ENCODE results near the gene OR5I1. TPM values are rescaled to one million over a fixed set of nuclear protein-coding genes. Genes with fewer than 3 reads are reported as not detected.

The OR5I1 gene
- total RNA-seq: not detected in 2 replicates
- long read RNA-seq: 0 reads

- no peak for TF ChIP-seq CTCF (conservative IDR thresholded peaks at IDR 0.05)
- Mint-ChIP-seq H3K36me3 (ENCODE audit: low read depth) (no peaks in the 10 kb centered on the region), H3K4me3 (no peak within 1 kb of the TSS), H3K4me1 (no peaks in the 10 kb centered on the region), H3K27ac (ENCODE audit: unreplicated experiment) (no peak within 1 kb of the TSS), H3K9me3 (no peaks in the 10 kb centered on the region), H3K27me3 (ENCODE audit: low read depth) (peaks cover 16% of the 10 kb centered on the region)
- no peak for DNase-seq (ENCODE audit: low read depth, low spot score)
Measured at GRCh38 chr11:55936300-55936699, at the start of gene OR5I1. Gene OR5I1 (minus strand): TSS chr11:55936400. CDS start chr11:55936400, 0 bp downstream.

GRCh38 chr11:55970935-55971334 lies 34.7 kb upstream of the OR5I1 start:
- no peak for DNase-seq (ENCODE audit: low read depth, low spot score)
- Mint-ChIP-seq H3K27ac (ENCODE audit: unreplicated experiment) (no peak overlapping the region), H3K4me1 (no peaks in the 10 kb centered on the region), H3K27me3 (ENCODE audit: low read depth) (no peaks in the 10 kb centered on the region), H3K9me3 (peaks cover 3% of the 10 kb centered on the region), H3K4me3 (no peak overlapping the region), H3K36me3 (ENCODE audit: low read depth) (no peaks in the 10 kb centered on the region)
- no peak for TF ChIP-seq CTCF (conservative IDR thresholded peaks at IDR 0.05)

GRCh38 chr11:55969845-55970244 lies 33.6 kb upstream of the OR5I1 start, which contains the start of gene OR10AG1:
Gene OR10AG1 (minus strand): TSS chr11:55969945. CDS start chr11:55969907, 38 bp downstream.
- no peaks in the 10 kb centered on the region for H3K36me3 Mint-ChIP-seq (ENCODE audit: low read depth)
- no peak for DNase-seq (ENCODE audit: low read depth, low spot score)
- H3K27ac Mint-ChIP-seq (ENCODE audit: unreplicated experiment): no peak within 1 kb of the TSS
- H3K4me1 Mint-ChIP-seq: no peaks in the 10 kb centered on the region
- H3K27me3 Mint-ChIP-seq (ENCODE audit: low read depth): no peaks in the 10 kb centered on the region
- TF ChIP-seq CTCF (conservative IDR thresholded peaks at IDR 0.05): no peak
- H3K4me3 Mint-ChIP-seq: no peak within 1 kb of the TSS
- H3K9me3 Mint-ChIP-seq: peaks cover 3% of the 10 kb centered on the region

- Mint-ChIP-seq H3K4me1 (no peaks in the 10 kb centered on the region), H3K27me3 (ENCODE audit: low read depth) (no peaks in the 10 kb centered on the region), H3K4me3 (no peak overlapping the region), H3K36me3 (ENCODE audit: low read depth) (no peaks in the 10 kb centered on the region), H3K9me3 (peaks cover 3% of the 10 kb centered on the region), H3K27ac (ENCODE audit: unreplicated experiment) (no peak overlapping the region)
- TF ChIP-seq CTCF (conservative IDR thresholded peaks at IDR 0.05): no peak
- DNase-seq (ENCODE audit: low read depth, low spot score): no peak
Measured at GRCh38 chr11:55967914-55968313, 31.7 kb upstream of the OR5I1 start.

GRCh38 chr11:55966391-55966790 lies 30.2 kb upstream of the OR5I1 start:
- H3K9me3 Mint-ChIP-seq: no peaks in the 10 kb centered on the region
- no peaks in the 10 kb centered on the region for H3K27me3 Mint-ChIP-seq (ENCODE audit: low read depth)
- no peak for DNase-seq (ENCODE audit: low read depth, low spot score)
- TF ChIP-seq CTCF (conservative IDR thresholded peaks at IDR 0.05): no peak
- no peak overlapping the region for H3K27ac Mint-ChIP-seq (ENCODE audit: unreplicated experiment)
- H3K4me3 Mint-ChIP-seq: no peak overlapping the region
- H3K36me3 Mint-ChIP-seq (ENCODE audit: low read depth): no peaks in the 10 kb centered on the region
- H3K4me1 Mint-ChIP-seq: no peaks in the 10 kb centered on the region

GRCh38 chr11:55956521-55956920 lies 20.3 kb upstream of the OR5I1 start:
- peaks cover 3% of the 10 kb centered on the region for H3K9me3 Mint-ChIP-seq
- H3K27me3 Mint-ChIP-seq (ENCODE audit: low read depth): no peaks in the 10 kb centered on the region
- no peak for TF ChIP-seq CTCF (conservative IDR thresholded peaks at IDR 0.05)
- no peak overlapping the region for H3K27ac Mint-ChIP-seq (ENCODE audit: unreplicated experiment)
- H3K36me3 Mint-ChIP-seq (ENCODE audit: low read depth): no peaks in the 10 kb centered on the region
- H3K4me1 Mint-ChIP-seq: no peaks in the 10 kb centered on the region
- no peak overlapping the region for H3K4me3 Mint-ChIP-seq
- no peak for DNase-seq (ENCODE audit: low read depth, low spot score)
